NT2/D1 (cell line): ENCODE results near the gene SMTN.
"Not testable (repeated sequence)": the region's sequence is repeated elsewhere in the genome, so short reads cannot be mapped to it uniquely, and the experiment has no call there.

Experiments used
- DNase-seq: peaks from one replicate; pipeline ENCODE4 v3.0.0-alpha.2; 2011; ENCODE audit warnings: low read depth, low spot score
- H3K27me3 ChIP-seq: 2 replicates; pipeline ENCODE4 v1.6.0; 2011; ENCODE audit warnings: mild to moderate bottlenecking; ENCODE audit not compliant: insufficient read length, insufficient read depth
- H3K36me3 ChIP-seq: 2 replicates; pipeline ENCODE4 v1.6.1; 2011; ENCODE audit warnings: mild to moderate bottlenecking, low read length, mixed read lengths; ENCODE audit not compliant: insufficient read depth, insufficient read length
- H3K4me1 ChIP-seq: 2 replicates; pipeline ENCODE4 v1.5.1; 2011; ENCODE audit not compliant: insufficient read depth, insufficient read length
- H3K4me3 ChIP-seq: 2 replicates; pipeline ENCODE4 v1.5.1; 2011; ENCODE audit warnings: low read depth; ENCODE audit not compliant: insufficient read length
- H3K9ac ChIP-seq: 2 replicates; pipeline ENCODE4 v1.6.0; 2011; ENCODE audit warnings: low read depth; ENCODE audit not compliant: insufficient read length
- H3K9me3 ChIP-seq: 2 replicates; pipeline ENCODE4 v1.5.1; 2011; ENCODE audit warnings: mild to moderate bottlenecking, low read length; ENCODE audit not compliant: insufficient read depth
- SUZ12 ChIP-seq: IDR thresholded peaks from 2 replicates; pipeline ENCODE4 v1.6.1; 2011; ENCODE audit not compliant: insufficient read length, insufficient read depth; ENCODE audit errors: extremely low read depth
- YY1 ChIP-seq: IDR thresholded peaks from 2 replicates; pipeline ENCODE4 v1.6.1; 2011; ENCODE audit not compliant: insufficient read length, insufficient read depth
- ZNF274 ChIP-seq: IDR thresholded peaks from 2 replicates; pipeline ENCODE4 v1.6.1; 2011; ENCODE audit warnings: mild to moderate bottlenecking, low read depth, low read length

The SMTN gene

DNA sequence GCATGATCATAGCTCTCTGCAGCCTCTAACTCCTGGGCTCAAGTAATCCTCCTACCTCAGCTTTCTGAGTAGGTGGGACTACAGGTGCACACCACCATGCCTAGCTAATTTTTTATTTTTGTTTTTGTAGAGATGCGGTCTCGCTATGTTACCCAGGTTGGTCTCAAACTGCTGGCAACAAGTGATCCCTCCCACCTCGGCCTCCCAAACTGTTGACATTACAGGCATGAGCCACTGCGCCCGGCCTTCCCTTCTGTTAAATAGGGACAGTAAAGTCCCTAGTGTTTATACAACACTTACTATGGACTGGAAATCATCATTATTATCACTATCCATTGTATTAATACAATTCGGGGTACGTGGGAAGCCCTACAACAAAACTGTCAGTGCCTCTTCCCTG, 13.6 kb downstream of the SMTN start:
- DNase-seq = no peak
- H3K27me3 ChIP-seq = no peaks in the 10 kb centered on the region
- no peak overlapping the region for H3K4me3 ChIP-seq
- H3K36me3 ChIP-seq = peaks cover 85% of the 10 kb centered on the region
- peaks cover 2% of the 10 kb centered on the region for H3K4me1 ChIP-seq
- H3K9me3 ChIP-seq = no peaks in the 10 kb centered on the region
- H3K9ac ChIP-seq = no peak overlapping the region
- TF ChIP-seq ZNF274 (no peak), SUZ12 (no peak), YY1 (no peak)

- DNase-seq = no peak
- peaks cover 79% of the 10 kb centered on the region for H3K36me3 ChIP-seq
- H3K9ac ChIP-seq = no peak overlapping the region
Observed at GRCh38 chr22:31095637-31096249, 14.6 kb downstream of the SMTN start.

GRCh38 chr22:31096657-31097279, 15.7 kb downstream of the SMTN start:
- no peak for DNase-seq
- H3K36me3 ChIP-seq = peaks cover 77% of the 10 kb centered on the region

More at GRCh38 chr22:31095637-31096249, 14.6 kb downstream of the SMTN start:
- no peak for TF ChIP-seq ZNF274
- TF ChIP-seq SUZ12 = no peak
- no peak for TF ChIP-seq YY1
- no peaks in the 10 kb centered on the region for H3K27me3 ChIP-seq
- peaks cover 2% of the 10 kb centered on the region for H3K4me1 ChIP-seq
- H3K4me3 ChIP-seq = no peak overlapping the region
- H3K9me3 ChIP-seq = no peaks in the 10 kb centered on the region

DNA sequence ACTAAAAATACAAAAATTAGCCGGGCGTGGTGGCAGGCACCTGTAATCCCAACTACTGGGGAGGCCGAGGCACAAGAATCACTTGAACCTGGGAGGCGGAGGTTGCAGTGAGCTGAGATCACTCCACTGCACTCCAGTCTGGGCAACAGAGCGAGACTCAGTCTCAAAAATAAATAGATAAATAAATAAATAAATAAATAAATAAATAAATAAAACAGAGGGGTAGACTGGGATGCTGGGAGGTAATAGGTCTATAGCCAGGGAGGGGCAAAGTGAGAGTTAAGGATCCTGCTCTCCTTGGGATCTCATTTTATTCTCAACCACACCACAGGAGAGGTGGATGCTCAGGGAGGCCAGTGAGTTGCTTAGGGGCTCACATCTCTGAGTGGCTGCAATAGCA, 16.4 kb downstream of the SMTN start:
- H3K9ac ChIP-seq, H3K4me3 ChIP-seq, H3K27me3 ChIP-seq, H3K9me3 ChIP-seq, H3K4me1 ChIP-seq, DNase-seq: not testable (repeated sequence)
- peaks cover 74% of the 10 kb centered on the region for H3K36me3 ChIP-seq

More at GRCh38 chr22:31096657-31097279, 15.7 kb downstream of the SMTN start:
- Histone ChIP-seq H3K27me3 (no peaks in the 10 kb centered on the region), H3K9ac (no peak overlapping the region), H3K9me3 (no peaks in the 10 kb centered on the region), H3K4me3 (no peak overlapping the region), H3K4me1 (peaks cover 2% of the 10 kb centered on the region)
- no peak for TF ChIP-seq YY1
- no peak for TF ChIP-seq ZNF274
- no peak for TF ChIP-seq SUZ12

DNA sequence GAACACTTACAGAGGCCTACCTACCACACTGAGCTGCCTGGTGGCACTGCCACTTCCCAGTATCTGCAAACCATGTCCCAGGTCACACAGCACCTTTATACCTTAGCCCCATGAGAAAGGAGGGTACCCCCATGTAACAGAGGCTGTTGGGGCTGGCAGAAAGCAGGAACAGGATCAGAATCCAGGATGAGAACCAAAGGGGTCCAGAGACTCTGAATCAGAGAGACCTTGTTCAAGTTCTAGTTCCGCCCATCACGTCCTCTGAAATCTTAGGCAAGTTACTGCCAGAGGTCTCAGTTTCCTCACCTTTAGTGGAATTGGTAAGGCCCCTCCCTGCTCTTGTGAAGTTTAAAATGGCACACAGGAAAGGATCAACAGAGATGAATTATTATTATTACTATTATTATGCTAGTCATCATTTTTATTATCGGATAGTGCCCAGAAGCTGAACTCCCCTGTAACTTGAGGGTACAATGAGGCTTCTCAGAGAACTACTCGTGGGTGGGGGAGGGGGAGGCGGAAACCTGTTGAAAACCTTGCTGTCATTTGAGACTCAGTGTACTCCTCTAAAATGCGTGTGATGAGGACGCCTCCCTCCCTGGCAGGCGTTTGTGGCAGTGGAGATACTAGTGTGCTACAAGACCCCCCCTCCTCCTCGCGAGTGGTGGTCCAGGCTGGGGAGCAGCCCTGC, 17.0 kb downstream of the SMTN start:
- Histone ChIP-seq H3K36me3 (peaks cover 73% of the 10 kb centered on the region), H3K4me3 (no peak overlapping the region), H3K4me1 (peaks cover 2% of the 10 kb centered on the region), H3K27me3 (no peaks in the 10 kb centered on the region), H3K9me3 (no peaks in the 10 kb centered on the region), H3K9ac (no peak overlapping the region)
- no peak for DNase-seq
- TF ChIP-seq SUZ12 (no peak), ZNF274 (no peak), YY1 (no peak)

DNA sequence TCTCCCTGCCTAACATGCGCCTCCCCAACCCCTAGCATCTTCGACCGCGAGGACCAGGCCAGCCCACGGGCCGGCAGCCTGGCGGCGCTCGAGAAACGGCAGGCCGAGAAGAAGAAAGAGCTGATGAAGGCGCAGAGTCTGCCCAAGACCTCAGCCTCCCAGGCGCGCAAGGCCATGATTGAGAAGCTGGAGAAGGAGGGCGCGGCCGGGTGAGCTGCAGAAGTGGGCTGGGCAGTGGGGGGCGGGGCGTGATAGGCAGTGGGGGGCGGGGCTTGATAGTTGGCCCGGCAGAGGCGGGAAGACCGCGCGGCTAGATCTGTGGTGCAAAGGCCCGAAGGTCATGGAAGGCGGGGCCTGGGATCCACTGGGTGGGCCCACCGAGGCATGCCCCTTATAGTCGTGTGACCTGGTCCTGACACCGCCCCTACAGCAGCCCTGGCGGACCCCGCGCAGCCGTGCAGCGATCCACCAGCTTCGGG, 17.6 kb downstream of the SMTN start:
- Histone ChIP-seq H3K4me3 (no peak overlapping the region), H3K9ac (no peak overlapping the region), H3K27me3 (no peaks in the 10 kb centered on the region), H3K9me3 (no peaks in the 10 kb centered on the region), H3K36me3 (peaks cover 74% of the 10 kb centered on the region), H3K4me1 (peaks cover 2% of the 10 kb centered on the region)
- no peak for DNase-seq
- no peak for TF ChIP-seq YY1
- no peak for TF ChIP-seq ZNF274
- TF ChIP-seq SUZ12 = no peak

GRCh38 chr22:31099386-31099785, 18.3 kb downstream of the SMTN start:
- Histone ChIP-seq H3K9ac (no peak overlapping the region), H3K27me3 (no peaks in the 10 kb centered on the region), H3K4me3 (no peak overlapping the region), H3K9me3 (no peaks in the 10 kb centered on the region), H3K36me3 (peaks cover 77% of the 10 kb centered on the region), H3K4me1 (peaks cover 2% of the 10 kb centered on the region)
- no peak for DNase-seq
- TF ChIP-seq SUZ12 = no peak
